Prostate gland (tissue), 2 donors: ENCODE measurements around the gene DUSP2. TPM values are rescaled to one million over a fixed set of nuclear protein-coding genes. Genes with fewer than 3 reads are reported as not detected.
A peak's percentile ranks its signal among the peaks of the same experiment; 100 is the strongest.
"Not testable (repeated sequence)": the region's sequence is repeated elsewhere in the genome, so short reads cannot be mapped to it uniquely, and the experiment has no call there.

Source experiments
- DNase-seq: peaks from one replicate; pipeline ENCODE4 v3.0.0-alpha.2; 2019; ENCODE audit warnings: low spot score
- H3K27ac ChIP-seq, 2 donors: fragments of 200-600 bp; sonication (generic); 2 replicates each; pipeline ENCODE4 v1.5.1; 2017 to 2019
- H3K27me3 ChIP-seq: fragments of 200-600 bp; sonication (generic); replicated peaks from 2 replicates; pipeline ENCODE4 v1.5.1; 2019; ENCODE audit not compliant: insufficient read depth
- H3K36me3 ChIP-seq, 2 donors: fragments of 200-600 bp; sonication (generic); 1 replicate in 1 of 2; 2 replicates in 1 of 2; pipeline versions ENCODE4 v1.5.1 to v1.8.1; 2017 to 2019
- H3K4me1 ChIP-seq: fragments of 200-600 bp; sonication (generic); replicated peaks from 2 replicates; pipeline ENCODE4 v1.5.1; 2019
- H3K4me3 ChIP-seq, 2 donors: fragments of 200-600 bp; sonication (generic); 2 replicates each; pipeline ENCODE4 v1.5.1; 2017 to 2019
- H3K9me3 ChIP-seq: fragments of 200-600 bp; sonication (generic); 2 replicates; pipeline ENCODE4 v1.5.1; 2017
- POLR2A ChIP-seq: fragments of 450-650 bp; IDR thresholded peaks from one replicate; pipeline ENCODE4 v1.6.1; 2016; ENCODE audit warnings: antibody characterized with exemption, mild to moderate bottlenecking
- POLR2AphosphoS5 ChIP-seq: sonication (generic); formaldehyde crosslinking; IDR thresholded peaks from one replicate; pipeline ENCODE4 v1.6.1; 2017; ENCODE audit warnings: antibody characterized with exemption
- WGBS: methylation state at CpG from one replicate; pipeline ENCODE4 v1.1.5; 2018; 5-methylcytosine and 5-hydroxymethylcytosine counted together
- intact Hi-C: fragments of 100-400 bp; cut with DNase I; formaldehyde crosslinking; loops from one replicate; pipeline ENCODE4 v1.14.2; 2022
- total RNA-seq, 2 donors: library from RNA; depleted of rRNA; stranded (reverse); fragments of >200 nt; gene quantifications; one replicate each; pipeline ENCODE4 v1.1.0, GENCODE V29; 2016
- TF ChIP-seq, protein P1 (sequence below), 4 experiments: fragments of 200-600 bp in 2 of 4; fragments of 450-650 bp in 2 of 4; sonication (generic) in 2 of 4; IDR thresholded peaks; 1 replicate in 3 of 4; 2 replicates in 1 of 4; pipeline ENCODE4 v1.5.1; 2016 to 2019; ENCODE audit warnings: antibody characterized with exemption in 4 of 4, mild to moderate bottlenecking in 2 of 4, moderate library complexity in 2 of 4

The DUSP2 gene
- total RNA-seq, 2 donors from 2014 or later = 5.2 to 45.7 TPM

DNA sequence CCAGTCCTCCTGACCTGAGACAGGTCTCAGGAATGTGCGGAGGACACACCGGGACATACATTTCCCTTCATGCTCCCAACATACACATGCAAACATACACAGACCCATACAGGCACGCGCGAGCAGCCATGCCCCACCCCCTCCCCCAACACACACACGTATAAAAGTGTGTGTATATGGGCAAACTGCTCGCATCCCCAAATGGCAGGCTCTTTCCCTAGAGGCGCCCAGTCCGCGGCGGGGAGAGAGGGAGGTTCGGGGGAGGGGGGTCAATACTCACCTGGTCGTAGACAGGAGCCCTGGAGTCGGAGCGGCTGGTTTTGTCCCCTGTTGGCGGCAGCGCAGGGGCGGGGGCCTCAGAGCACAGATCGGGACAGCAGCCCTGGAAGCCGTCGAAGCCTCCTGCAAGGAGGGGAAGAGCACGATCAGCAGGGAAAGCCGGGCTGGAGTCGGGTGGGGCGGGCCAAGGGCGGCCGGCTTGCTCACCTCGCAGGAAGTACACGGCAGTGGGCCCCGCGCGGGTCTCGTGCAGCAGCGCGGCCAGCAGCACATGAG lies 682 bp downstream of the DUSP2 start:
- Histone ChIP-seq H3K36me3 (no peaks in the 10 kb centered on the region), H3K4me1 (no peaks in the 10 kb centered on the region), H3K27me3 (no peaks in the 10 kb centered on the region), H3K9me3 (no peaks in the 10 kb centered on the region), H3K27ac (peak overlapping the region in 1 of 2 donors; percentile 53), H3K4me3 (peak overlapping the region; percentile 40 to 47)
- TF ChIP-seq, protein P1, sequence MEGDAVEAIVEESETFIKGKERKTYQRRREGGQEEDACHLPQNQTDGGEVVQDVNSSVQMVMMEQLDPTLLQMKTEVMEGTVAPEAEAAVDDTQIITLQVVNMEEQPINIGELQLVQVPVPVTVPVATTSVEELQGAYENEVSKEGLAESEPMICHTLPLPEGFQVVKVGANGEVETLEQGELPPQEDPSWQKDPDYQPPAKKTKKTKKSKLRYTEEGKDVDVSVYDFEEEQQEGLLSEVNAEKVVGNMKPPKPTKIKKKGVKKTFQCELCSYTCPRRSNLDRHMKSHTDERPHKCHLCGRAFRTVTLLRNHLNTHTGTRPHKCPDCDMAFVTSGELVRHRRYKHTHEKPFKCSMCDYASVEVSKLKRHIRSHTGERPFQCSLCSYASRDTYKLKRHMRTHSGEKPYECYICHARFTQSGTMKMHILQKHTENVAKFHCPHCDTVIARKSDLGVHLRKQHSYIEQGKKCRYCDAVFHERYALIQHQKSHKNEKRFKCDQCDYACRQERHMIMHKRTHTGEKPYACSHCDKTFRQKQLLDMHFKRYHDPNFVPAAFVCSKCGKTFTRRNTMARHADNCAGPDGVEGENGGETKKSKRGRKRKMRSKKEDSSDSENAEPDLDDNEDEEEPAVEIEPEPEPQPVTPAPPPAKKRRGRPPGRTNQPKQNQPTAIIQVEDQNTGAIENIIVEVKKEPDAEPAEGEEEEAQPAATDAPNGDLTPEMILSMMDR (IDR thresholded peaks at IDR 0.05) = no peak
- TF ChIP-seq POLR2AphosphoS5 (no peak), POLR2A (no peak)
- DNase-seq = peak; percentile 14
- intact Hi-C loops = no loop called here
- WGBS = 12% methylated on average over 27 of the region's 35 CpGs

DNA sequence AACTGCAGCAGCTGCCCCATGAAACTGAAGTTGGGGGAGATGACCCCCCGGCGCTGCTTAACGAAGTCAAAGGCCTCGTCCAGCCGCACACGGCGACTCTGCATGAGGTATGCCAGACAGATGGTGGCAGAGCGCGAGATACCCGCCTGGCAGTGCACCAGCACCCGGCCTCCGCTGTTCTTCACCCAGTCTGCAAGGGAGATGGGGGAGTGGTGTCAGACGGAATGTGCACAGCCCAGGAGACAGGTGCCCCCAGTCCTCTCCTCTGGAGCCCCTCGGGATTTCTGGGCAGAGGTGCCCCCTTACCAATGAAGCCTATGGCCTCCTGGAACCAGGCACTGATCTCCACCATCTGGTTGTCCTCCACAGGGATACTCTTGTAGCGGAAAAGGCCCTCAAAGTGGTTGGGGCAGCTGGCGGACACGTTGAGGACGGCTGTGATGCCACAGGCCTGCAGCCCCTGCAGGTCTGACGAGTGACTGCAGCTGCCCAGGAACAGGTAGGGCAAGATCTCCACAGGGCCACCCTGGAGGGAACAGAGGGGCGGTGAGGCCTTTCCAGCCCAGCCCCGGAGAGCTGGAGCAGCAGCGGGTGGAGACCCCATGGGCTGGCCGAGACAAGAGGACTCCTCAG lies 1.3 kb downstream of the DUSP2 start:
- Histone ChIP-seq H3K4me3 (peak overlapping the region; percentile 40 to 47), H3K27ac (no peak overlapping the region), H3K4me1 (no peaks in the 10 kb centered on the region), H3K36me3 (no peaks in the 10 kb centered on the region), H3K27me3 (no peaks in the 10 kb centered on the region), H3K9me3 (no peaks in the 10 kb centered on the region)
- no peak for DNase-seq
- 86% methylated on average over 22 of the region's 23 CpGs for WGBS
- TF ChIP-seq, protein P1 (IDR thresholded peaks at IDR 0.05) = peak in 2 of 4 experiments; percentile 13 to 32
- TF ChIP-seq POLR2AphosphoS5 = no peak
- intact Hi-C loops = no loop called here

DNA sequence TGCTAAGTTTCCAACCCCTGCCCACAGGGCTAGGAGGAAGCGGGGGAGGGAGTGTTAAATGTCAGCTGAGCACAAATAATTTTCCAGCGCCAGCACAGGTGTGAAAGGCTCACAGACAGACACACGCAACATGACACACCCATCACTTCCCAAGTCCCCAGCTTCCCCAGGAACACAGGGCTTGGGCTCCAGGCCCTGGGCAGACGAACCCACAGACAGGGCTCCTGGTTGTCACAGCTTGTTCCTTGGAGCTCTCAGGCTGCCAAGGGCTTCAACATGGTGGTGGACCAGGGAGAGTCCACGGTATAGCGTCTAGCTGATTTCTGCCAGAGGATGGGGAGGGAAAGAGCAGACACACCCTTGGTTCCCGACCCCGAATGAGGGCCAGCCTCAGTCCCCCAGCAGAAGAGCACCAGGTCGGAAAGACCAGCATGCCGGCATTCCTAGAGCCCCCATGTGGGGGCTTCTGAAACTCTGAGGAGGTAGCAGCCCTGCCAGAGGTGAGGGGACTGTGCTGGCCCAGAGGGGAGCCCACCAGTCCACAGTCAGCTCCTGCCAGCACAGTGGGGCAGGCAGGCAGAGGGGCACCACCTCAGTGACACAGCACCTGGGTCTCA lies 1.9 kb downstream of the DUSP2 start:
- H3K27me3 ChIP-seq = no peaks in the 10 kb centered on the region
- no peaks in the 10 kb centered on the region for H3K36me3 ChIP-seq
- H3K4me3 ChIP-seq = no peak overlapping the region
- no peaks in the 10 kb centered on the region for H3K4me1 ChIP-seq
- DNase-seq = no peak
- no peaks in the 10 kb centered on the region for H3K9me3 ChIP-seq
- TF ChIP-seq POLR2AphosphoS5 (no peak), POLR2A (no peak)
- TF ChIP-seq, protein P1 (IDR thresholded peaks at IDR 0.05) = no peak
- H3K27ac ChIP-seq = no peak overlapping the region
- intact Hi-C loops = no loop called here
- WGBS = 62% methylated on average over 4 of the region's 10 CpGs

DNA sequence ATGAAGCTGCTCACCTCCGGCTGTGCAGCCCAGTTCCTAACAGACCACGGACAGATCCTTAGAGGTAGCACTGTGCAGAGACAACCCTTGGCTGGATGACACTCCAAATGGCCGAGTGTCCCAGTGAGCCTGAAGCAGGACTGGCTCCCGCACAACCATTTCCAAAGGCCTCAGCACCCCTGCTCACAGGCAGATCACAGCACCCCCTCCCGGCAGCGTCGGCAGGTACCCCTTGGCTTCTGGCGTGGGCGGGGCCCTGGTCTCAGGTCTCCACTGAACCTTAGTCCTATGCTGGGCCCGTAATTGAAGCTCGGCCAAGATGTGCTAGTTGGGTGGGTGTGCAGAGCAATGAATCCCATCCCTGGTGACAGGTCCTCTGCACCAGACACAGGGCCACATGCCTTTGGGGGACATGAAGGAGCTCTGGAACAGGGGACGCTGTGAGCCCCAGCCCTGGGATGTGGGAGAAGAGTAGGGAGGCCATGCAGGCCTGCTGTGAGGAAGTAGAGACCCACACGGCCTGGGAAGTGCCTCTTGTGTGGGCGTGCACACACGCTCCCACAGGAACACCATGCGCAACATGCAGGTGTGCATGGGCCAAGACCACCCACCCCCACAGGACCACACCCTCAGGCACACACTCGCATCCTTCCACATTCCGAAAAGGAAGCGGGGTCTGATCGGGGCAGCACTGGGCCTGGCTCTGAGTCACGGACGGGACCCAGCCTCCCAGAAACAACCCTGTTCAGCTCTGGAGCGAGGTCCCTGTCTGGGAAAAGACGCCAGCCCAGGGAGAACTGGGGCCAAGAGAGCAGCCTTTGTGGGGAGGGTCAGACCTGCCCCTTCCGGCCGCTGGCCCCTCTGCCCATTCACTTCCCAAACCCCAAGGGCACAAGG lies 2.8 kb downstream of the DUSP2 start:
- TF ChIP-seq, protein P1 (IDR thresholded peaks at IDR 0.05) = no peak
- no peak for TF ChIP-seq POLR2A
- TF ChIP-seq POLR2AphosphoS5 = no peak
- Histone ChIP-seq H3K36me3 (no peaks in the 10 kb centered on the region), H3K27ac (no peak overlapping the region), H3K27me3 (no peaks in the 10 kb centered on the region), H3K4me3 (no peak overlapping the region), H3K4me1 (no peaks in the 10 kb centered on the region), H3K9me3 (no peaks in the 10 kb centered on the region)
- intact Hi-C loops = no loop called here
- 86% methylated on average over 24 of the region's 26 CpGs for WGBS
- DNase-seq = no peak

- H3K9me3 ChIP-seq, H3K4me1 ChIP-seq, intact Hi-C loops, H3K27ac ChIP-seq, H3K4me3 ChIP-seq, H3K27me3 ChIP-seq, H3K36me3 ChIP-seq, DNase-seq: not testable (repeated sequence)
- WGBS = 97% methylated on average over 5 of the region's 5 CpGs
Observed at GRCh38 chr2:96141624-96141967, 3.6 kb downstream of the DUSP2 start.
